ENCODE measurements around the gene GRK3. TPM values are rescaled to one million over a fixed set of nuclear protein-coding genes. Genes with fewer than 3 reads are reported as not detected.

The GRK3 gene
- total RNA-seq, 1 donor from 2014 or later, result 1.1 TPM

DNA sequence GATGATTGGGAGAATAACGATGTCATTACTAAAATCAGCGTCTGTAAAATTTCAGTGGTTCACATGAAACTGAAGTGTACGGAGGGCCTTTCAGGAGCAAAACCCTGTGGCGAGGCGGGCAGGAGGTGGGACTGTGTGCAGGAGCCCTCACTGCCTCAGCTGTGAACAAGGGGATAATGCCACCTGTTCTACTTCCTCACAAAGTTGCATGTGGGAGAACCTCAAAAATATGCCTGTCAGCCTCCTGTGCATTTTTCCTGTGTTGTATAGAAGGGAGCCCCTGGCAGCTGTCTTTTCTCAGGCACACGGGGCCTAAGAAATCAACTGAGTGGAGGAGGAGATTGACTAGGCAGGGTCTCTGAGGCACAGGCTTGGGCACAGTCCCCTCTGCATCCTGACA lies 134.5 kb downstream of the GRK3 start:
- Mint-ChIP-seq H3K27me3 (ENCODE audit: unreplicated experiment) (no peaks in the 10 kb centered on the region), H3K27ac (ENCODE audit: unreplicated experiment) (no peak overlapping the region), H3K4me3 (ENCODE audit: unreplicated experiment) (no peak overlapping the region), H3K9me3 (ENCODE audit: unreplicated experiment) (no peaks in the 10 kb centered on the region), H3K4me1 (ENCODE audit: unreplicated experiment) (peaks cover 9% of the 10 kb centered on the region), H3K36me3 (ENCODE audit: unreplicated experiment) (no peaks in the 10 kb centered on the region)
- no peak for DNase-seq (ENCODE audit: extremely low spot score, unreplicated experiment)
- TF ChIP-seq, protein P1, sequence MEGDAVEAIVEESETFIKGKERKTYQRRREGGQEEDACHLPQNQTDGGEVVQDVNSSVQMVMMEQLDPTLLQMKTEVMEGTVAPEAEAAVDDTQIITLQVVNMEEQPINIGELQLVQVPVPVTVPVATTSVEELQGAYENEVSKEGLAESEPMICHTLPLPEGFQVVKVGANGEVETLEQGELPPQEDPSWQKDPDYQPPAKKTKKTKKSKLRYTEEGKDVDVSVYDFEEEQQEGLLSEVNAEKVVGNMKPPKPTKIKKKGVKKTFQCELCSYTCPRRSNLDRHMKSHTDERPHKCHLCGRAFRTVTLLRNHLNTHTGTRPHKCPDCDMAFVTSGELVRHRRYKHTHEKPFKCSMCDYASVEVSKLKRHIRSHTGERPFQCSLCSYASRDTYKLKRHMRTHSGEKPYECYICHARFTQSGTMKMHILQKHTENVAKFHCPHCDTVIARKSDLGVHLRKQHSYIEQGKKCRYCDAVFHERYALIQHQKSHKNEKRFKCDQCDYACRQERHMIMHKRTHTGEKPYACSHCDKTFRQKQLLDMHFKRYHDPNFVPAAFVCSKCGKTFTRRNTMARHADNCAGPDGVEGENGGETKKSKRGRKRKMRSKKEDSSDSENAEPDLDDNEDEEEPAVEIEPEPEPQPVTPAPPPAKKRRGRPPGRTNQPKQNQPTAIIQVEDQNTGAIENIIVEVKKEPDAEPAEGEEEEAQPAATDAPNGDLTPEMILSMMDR (IDR thresholded peaks at IDR 0.05), result no peak

DNA sequence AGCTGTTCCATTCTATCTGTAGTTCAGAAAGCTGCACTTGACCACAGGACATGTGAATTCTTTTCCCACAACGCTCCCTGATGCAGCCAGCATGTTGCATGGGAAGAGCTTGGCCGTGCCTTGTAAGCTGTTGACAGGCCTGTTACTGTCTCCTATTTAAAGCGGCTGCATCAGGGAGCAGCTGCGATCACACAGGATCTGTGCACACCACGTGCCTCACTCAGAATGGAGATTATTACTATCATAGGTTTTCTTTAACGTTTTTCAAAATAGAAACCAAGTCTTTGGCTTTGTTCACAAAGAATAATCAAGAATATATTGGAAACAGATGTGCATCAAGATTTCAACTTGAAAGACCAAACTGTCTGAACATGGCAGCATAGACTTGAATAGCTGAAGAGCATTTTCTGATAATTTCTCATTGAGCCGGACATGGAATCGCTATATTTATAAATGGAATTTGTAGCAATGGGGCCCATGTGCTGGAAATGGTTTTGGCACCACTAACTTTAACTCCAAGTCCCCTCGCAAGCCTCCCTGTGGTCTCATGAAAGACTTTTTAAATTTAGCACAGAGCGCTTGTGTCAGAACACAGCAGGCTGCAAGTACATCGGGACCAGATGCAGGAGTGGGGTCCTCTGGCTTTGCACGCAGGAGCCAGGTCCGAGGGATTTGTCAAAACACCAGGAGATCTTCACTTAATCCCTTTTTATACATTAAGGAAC lies 136.7 kb downstream of the GRK3 start:
- Mint-ChIP-seq H3K27ac (ENCODE audit: unreplicated experiment) (no peak overlapping the region), H3K36me3 (ENCODE audit: unreplicated experiment) (no peaks in the 10 kb centered on the region), H3K4me1 (ENCODE audit: unreplicated experiment) (peaks cover 9% of the 10 kb centered on the region), H3K9me3 (ENCODE audit: unreplicated experiment) (no peaks in the 10 kb centered on the region), H3K4me3 (ENCODE audit: unreplicated experiment) (no peak overlapping the region), H3K27me3 (ENCODE audit: unreplicated experiment) (no peaks in the 10 kb centered on the region)
- no peak for DNase-seq (ENCODE audit: extremely low spot score, unreplicated experiment)
- TF ChIP-seq, protein P1 (IDR thresholded peaks at IDR 0.05), result no peak

DNA sequence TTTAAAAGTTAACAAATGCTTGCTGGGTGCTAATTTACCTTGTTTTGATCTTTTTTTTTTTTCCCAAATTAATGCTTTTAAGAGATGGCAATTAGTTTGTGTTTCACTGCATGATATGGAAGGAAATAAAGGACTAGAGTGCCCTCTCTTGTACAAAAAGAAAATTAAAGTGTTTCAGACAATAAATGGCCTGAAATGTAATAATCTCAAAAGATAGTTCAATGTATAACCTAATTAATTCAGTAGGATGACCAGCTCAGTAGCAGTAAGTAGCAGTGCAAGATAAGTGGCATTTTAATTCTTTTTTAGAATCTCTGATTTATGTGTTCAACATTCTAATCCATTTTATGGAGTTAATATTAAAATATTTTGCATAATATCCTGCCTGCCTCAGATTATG lies 137.6 kb downstream of the GRK3 start:
- TF ChIP-seq, protein P1 (IDR thresholded peaks at IDR 0.05), result peak; percentile 65
- H3K27me3 Mint-ChIP-seq (ENCODE audit: unreplicated experiment), result no peaks in the 10 kb centered on the region
- H3K27ac Mint-ChIP-seq (ENCODE audit: unreplicated experiment), result no peak overlapping the region
- DNase-seq (ENCODE audit: extremely low spot score, unreplicated experiment), result no peak
- H3K4me3 Mint-ChIP-seq (ENCODE audit: unreplicated experiment), result no peak overlapping the region
- H3K36me3 Mint-ChIP-seq (ENCODE audit: unreplicated experiment), result no peaks in the 10 kb centered on the region
- peaks cover 9% of the 10 kb centered on the region for H3K4me1 Mint-ChIP-seq (ENCODE audit: unreplicated experiment)
- H3K9me3 Mint-ChIP-seq (ENCODE audit: unreplicated experiment), result no peaks in the 10 kb centered on the region

DNA sequence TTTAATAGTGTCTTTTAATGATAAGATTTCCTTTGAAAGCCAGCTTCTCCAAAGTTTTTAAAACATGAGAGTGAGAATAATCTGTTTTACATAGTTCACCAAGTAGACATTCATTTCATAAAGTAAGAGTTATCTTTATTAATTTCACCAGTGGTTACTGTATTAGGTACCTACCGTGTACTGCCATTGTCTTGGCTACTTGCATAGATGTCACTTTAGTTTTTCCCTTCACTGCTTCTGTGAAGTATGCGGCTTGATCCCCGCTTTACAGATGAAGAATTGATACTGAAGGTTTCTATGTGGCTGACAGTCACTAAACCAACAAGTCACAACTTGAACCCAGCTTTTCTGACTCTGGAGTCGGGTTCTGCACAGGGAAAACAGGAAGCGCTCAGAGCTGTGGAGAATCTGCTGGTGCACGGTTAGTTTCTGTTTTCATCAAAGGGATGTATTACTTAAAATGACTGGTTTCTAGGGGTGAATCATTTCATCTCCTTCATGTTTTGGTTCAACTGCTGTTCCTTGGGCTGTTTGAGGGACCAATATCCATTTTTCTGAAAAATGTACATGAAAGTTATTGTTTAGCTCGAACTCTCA lies 138.2 kb downstream of the GRK3 start:
- Mint-ChIP-seq H3K36me3 (ENCODE audit: unreplicated experiment) (no peaks in the 10 kb centered on the region), H3K9me3 (ENCODE audit: unreplicated experiment) (no peaks in the 10 kb centered on the region), H3K27me3 (ENCODE audit: unreplicated experiment) (no peaks in the 10 kb centered on the region), H3K4me3 (ENCODE audit: unreplicated experiment) (no peak overlapping the region), H3K4me1 (ENCODE audit: unreplicated experiment) (peaks cover 9% of the 10 kb centered on the region), H3K27ac (ENCODE audit: unreplicated experiment) (no peak overlapping the region)
- DNase-seq (ENCODE audit: extremely low spot score, unreplicated experiment), result no peak
- TF ChIP-seq, protein P1 (IDR thresholded peaks at IDR 0.05), result no peak

DNA sequence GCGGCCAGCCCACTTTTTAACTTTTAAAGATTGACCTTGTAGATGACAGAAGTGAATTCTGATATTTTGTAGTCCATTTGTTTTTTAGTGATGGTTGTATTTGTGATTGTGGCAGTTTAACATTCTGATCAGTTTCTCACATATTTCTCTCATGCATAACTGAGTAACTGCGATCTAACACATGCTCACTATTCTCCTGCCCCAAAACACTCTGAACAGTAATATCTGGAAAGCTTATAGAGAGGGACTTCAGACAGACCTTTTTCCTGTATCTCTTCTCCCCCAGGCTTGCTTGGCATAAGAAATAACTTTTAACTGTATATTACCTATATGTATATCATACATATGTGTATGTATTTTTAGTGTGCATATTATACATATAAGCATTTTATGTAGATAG lies 140.2 kb downstream of the GRK3 start:
- peaks cover 9% of the 10 kb centered on the region for H3K4me1 Mint-ChIP-seq (ENCODE audit: unreplicated experiment)
- TF ChIP-seq, protein P1 (IDR thresholded peaks at IDR 0.05), result no peak
- no peaks in the 10 kb centered on the region for H3K36me3 Mint-ChIP-seq (ENCODE audit: unreplicated experiment)
- H3K27me3 Mint-ChIP-seq (ENCODE audit: unreplicated experiment), result no peaks in the 10 kb centered on the region
- no peak overlapping the region for H3K27ac Mint-ChIP-seq (ENCODE audit: unreplicated experiment)
- DNase-seq (ENCODE audit: extremely low spot score, unreplicated experiment), result no peak
- no peaks in the 10 kb centered on the region for H3K9me3 Mint-ChIP-seq (ENCODE audit: unreplicated experiment)
- H3K4me3 Mint-ChIP-seq (ENCODE audit: unreplicated experiment), result no peak overlapping the region

Data from osteocyte (in vitro differentiated cells).